Non-pigmented ciliary epithelial cell (primary cell): Measurements from ENCODE around the gene SLC25A27.
A peak's percentile ranks its signal among the peaks of the same experiment; 100 is the strongest.

ENCODE experiments used
- DNase-seq: peaks from one replicate; pipeline ENCODE4 v3.0.0-alpha.2; 2010; ENCODE audit warnings: low read depth

SLC25A27 gene

GRCh38 chr6:46651006-46651405 lies 1.8 kb upstream of the SLC25A27 start:
- no peak for DNase-seq

- DNase-seq, result no peak
Measured at GRCh38 chr6:46651816-46652215, 959 bp upstream of the SLC25A27 start.

DNA sequence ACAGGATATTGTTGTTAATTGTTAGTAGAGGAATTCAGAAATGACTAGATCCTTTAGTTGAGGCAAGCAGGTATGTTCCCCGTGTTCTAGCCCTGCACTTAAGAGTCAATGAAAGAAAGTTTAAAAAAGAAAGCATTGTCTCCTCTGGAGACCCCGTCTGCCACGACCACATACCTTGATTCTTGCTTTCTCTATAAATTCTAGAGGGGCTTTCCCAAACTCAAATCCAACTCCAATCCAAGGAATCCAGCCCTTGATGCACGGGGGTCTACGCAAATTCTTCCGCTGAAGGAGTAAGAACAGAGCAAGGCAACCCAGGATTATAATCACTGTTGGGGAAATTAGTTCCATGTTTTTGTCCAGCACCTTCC lies 558 bp upstream of the SLC25A27 start:
- no peak for DNase-seq

- no peak for DNase-seq
Measured at GRCh38 chr6:46653439-46654195, 842 bp downstream of the SLC25A27 start.

DNA sequence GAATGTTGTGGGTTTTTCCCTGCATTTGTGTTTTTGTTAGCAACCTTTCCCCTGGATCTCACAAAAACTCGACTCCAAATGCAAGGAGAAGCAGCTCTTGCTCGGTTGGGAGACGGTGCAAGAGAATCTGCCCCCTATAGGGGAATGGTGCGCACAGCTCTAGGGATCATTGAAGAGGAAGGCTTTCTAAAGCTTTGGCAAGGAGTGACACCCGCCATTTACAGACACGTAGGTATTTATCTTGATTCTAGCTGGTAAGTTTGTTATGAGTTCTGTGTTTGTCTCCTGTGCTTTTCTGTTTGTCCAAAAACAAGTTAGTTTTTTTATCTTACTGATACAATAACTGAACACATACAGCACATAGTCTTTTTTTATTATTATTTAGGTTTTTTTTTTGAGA lies 3.0 kb downstream of the SLC25A27 start:
- no peak for DNase-seq

- DNase-seq, result no peak
Measured at GRCh38 chr6:46657642-46658041, 4.9 kb downstream of the SLC25A27 start.

GRCh38 chr6:46661483-46661882 lies 8.7 kb downstream of the SLC25A27 start:
- DNase-seq, result no peak

DNA sequence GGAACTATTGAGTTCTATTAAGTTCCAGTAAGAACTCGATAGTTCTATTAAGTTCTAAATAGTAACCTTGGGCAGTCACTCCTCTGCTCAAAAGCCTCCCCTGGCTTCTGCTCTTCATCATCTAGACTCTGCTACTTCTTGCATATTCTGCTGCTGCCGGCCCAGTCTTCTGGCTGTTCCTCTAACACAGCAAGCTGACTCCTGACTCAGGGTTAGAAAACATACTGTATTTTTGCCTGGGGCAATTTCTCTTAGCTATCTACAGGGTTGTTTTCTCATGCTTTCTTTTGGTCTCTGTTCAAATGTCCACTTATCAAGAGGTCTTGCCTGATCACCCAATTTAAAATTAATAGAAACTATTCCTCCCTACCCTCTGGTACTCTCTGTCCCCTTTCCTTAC lies 14.6 kb downstream of the SLC25A27 start:
- DNase-seq, result no peak

- DNase-seq, result no peak
Measured at GRCh38 chr6:46674410-46674809, 21.6 kb downstream of the SLC25A27 start.

GRCh38 chr6:46676604-46677313 lies 24.0 kb downstream of the SLC25A27 start:
- DNase-seq, result no peak

- no peak for DNase-seq
Measured at GRCh38 chr6:46677314-46677654, 24.5 kb downstream of the SLC25A27 start.

DNA sequence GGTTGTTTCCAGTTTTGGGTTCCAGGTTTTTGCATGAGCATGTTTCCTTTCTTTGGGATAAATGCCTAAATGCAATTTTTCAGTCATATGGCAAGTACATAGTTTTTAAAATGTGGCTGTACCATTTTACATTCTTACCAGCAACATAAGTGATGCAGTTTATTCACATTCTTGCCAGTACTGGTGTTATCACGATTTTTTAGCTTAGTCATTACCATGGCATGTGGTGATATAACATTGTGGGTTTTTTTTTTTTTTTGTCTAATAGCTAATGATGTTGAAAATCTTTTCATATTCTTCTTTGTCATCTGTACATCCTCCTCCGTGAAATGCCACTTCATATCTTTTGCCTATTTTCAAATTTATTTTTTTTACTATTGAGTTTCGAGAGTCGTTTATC lies 32.0 kb downstream of the SLC25A27 start:
- DNase-seq, result peak; percentile 36

GRCh38 chr6:46687619-46688097 lies 34.9 kb downstream of the SLC25A27 start, which contains the start of gene TDRD6:
TSS of gene TDRD6 (plus strand) at chr6:46687885. CDS start at chr6:46688129, 244 bp downstream.
- no peak for DNase-seq

- no peak for DNase-seq
Measured at GRCh38 chr6:46688117-46688965, 35.6 kb downstream of the SLC25A27 start.

DNA sequence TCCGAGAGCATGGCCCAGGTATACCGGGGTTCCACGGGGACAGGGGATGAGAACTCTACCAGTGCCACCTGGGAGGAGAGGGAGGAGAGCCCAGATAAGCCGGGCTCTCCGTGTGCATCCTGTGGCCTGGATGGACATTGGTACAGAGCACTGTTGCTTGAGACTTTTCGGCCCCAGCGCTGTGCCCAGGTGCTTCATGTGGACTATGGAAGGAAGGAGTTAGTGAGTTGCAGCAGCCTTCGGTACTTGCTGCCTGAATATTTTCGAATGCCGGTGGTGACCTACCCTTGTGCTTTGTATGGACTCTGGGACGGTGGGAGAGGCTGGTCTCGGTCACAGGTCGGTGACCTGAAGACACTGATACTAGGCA lies 36.2 kb downstream of the SLC25A27 start:
- DNase-seq, result no peak

GRCh38 chr6:46689657-46690056 lies 36.9 kb downstream of the SLC25A27 start:
- no peak for DNase-seq

DNA sequence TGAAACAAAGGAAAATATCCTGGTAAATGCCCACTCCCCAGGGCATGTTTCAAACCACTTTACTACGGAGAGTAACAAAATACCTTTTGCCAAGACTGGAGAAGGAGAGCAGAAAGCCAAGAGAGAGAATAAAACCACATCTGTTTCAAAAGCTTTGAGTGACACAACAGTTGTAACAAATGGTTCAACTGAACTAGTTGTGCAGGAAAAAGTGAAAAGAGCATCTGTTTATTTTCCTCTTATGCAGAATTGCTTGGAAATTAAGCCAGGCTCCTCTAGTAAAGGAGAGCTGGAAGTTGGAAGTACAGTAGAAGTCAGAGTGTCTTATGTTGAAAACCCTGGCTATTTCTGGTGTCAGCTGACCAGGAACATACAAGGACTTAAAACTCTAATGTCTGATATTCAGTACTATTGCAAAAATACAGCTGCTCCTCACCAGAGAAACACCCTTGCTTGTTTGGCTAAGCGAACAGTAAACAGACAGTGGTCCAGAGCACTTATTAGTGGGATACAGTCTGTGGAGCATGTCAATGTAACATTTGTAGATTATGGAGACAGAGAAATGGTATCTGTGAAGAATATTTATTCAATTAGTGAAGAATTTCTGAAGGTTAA lies 37.5 kb downstream of the SLC25A27 start:
- DNase-seq, result no peak

GRCh38 chr6:46690911-46691451 lies 38.2 kb downstream of the SLC25A27 start:
- no peak for DNase-seq

DNA sequence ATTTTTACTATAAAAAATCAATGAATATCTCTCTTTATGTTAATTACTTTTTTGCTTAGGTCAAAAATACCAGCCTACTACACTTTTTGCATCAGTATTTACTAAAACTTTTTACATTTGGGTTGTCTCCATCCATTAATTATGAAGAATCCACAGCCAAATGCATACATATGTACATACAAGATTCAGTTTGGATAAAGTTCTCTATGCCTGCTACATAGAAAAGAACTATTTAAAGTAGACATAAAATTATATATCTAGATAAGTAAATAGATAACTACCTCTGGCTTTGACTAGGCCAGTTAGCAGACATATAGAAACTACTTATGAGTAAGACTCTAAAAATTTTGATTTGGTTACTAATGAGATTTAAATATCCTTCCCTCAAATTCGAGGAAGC lies 47.2 kb downstream of the SLC25A27 start:
- DNase-seq, result no peak

- DNase-seq, result no peak
Measured at GRCh38 chr6:46704562-46704961, 51.8 kb downstream of the SLC25A27 start.

DNA sequence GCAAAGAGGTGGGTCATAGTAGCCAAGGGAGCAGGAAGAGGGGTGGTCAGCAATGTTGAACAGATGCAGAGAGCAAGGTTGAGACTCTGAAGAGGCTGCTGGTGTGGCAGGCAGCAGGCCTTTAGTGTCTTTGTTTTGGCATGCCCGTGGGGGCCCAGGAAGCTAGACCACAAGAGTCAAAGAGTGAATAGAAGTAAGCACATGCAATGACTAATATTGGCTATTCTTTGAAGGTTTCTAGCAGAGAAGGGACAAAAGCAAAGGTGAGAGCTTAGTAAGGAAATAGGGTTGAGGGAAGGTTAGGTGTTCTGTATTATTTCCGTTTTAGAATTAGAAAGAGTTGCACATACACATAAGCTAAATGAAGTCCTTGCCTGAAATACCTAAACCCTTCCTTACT lies 53.7 kb downstream of the SLC25A27 start:
- DNase-seq, result no peak

DNA sequence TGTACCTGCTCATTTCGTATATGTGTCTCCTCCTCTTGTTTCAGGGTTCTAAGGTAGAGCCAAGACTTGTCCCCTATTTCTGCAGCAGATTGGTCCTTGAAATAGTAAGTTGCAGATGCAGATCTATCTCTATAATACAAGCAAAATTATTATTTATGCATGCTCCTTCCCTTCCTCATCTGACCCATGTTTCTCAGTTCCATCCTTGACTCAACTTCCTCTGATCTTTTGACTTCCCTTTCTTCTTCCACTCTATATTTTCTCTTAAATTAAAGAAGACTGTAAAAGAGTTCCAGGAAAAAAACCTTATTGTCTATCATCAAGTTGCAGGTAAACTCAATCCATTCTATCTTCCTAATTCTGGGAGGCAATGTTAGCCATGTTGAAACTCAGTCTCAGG lies 58.7 kb downstream of the SLC25A27 start:
- DNase-seq, result no peak
